IMR-90 (cell line): ENCODE results near the gene NDRG4. TPM values are rescaled to one million over a fixed set of nuclear protein-coding genes. Genes with fewer than 3 reads are reported as not detected.
A peak's percentile ranks its signal among the peaks of the same experiment; 100 is the strongest.

Experiments used
- ATAC-seq: fragments of 200-7000 bp; cut with Tn5 transposase; 2 replicates; pipeline ENCODE4 v1.9.1; 2020; ENCODE audit warnings: low read depth, mild to moderate bottlenecking, moderate library complexity
- BruUV-seq: library from RNA; stranded (reverse); fragments of 400-500 nt; replicated peaks from 2 replicates; lab custom pipeline; 2021; lab: Mats Ljungman, UMichigan
- CTCF ChIA-PET: fragments of 300-600 bp; formaldehyde crosslinking; extraction: SDS; loops from one replicate; lab custom pipeline; 2021; ENCODE audit warnings: antibody characterized with exemption; lab: Yijun Ruan, JAX
- POLR2A ChIA-PET: fragments of 300-600 bp; sonication (Branson Sonifier 250); formaldehyde crosslinking; loops from one replicate; lab custom pipeline; 2022; ENCODE audit warnings: antibody characterized with exemption; ENCODE audit not compliant: unreplicated experiment; lab: Charles Lee
- DNase-seq: peaks from one replicate; pipeline ENCODE4 v3.0.0; 2013
- H2AFZ ChIP-seq: replicated peaks from 2 replicates; pipeline ENCODE3; 2013; ENCODE audit warnings: low read length, mild to moderate bottlenecking; ENCODE audit not compliant: poor library complexity
- H2AK5ac ChIP-seq: 2 replicates; pipeline ENCODE4 v1.6.1; 2013; ENCODE audit warnings: low read depth, low read length, inconsistent platforms
- H2AK9ac ChIP-seq: replicated peaks from 2 replicates; pipeline ENCODE3; 2013; ENCODE audit warnings: mild to moderate bottlenecking, low read depth, low read length, moderate library complexity; ENCODE audit not compliant: poor library complexity
- H2BK120ac ChIP-seq: 2 replicates; pipeline ENCODE4 v1.6.1; 2013; ENCODE audit warnings: low read depth, low read length, inconsistent platforms
- H2BK15ac ChIP-seq: 3 replicates; pipeline ENCODE4 v1.6.1; 2013; ENCODE audit warnings: low read depth, low read length, inconsistent platforms
- H2BK20ac ChIP-seq: 2 replicates; pipeline ENCODE4 v1.6.1; 2013; ENCODE audit warnings: low read depth, mild to moderate bottlenecking, inconsistent platforms, low read length, moderate library complexity
- H2BK5ac ChIP-seq: 2 replicates; pipeline ENCODE4 v1.6.1; 2013; ENCODE audit warnings: mild to moderate bottlenecking, low read depth, low read length, inconsistent platforms; ENCODE audit not compliant: poor library complexity, severe bottlenecking
- H3K14ac ChIP-seq: replicated peaks from 2 replicates; pipeline ENCODE4 v1.6.1; 2013; ENCODE audit warnings: low read depth, low read length, inconsistent platforms
- H3K18ac ChIP-seq: 2 replicates; pipeline ENCODE4 v1.6.1; 2013; ENCODE audit warnings: low read depth, low read length, control low read depth
- H3K23ac ChIP-seq: 2 replicates; pipeline ENCODE4 v1.6.1; 2013; ENCODE audit warnings: low read depth, low read length, inconsistent platforms
- H3K27ac ChIP-seq: 2 replicates; pipeline ENCODE4 v1.5.1; 2013; ENCODE audit warnings: mild to moderate bottlenecking, control low read depth, low read length; ENCODE audit not compliant: insufficient read depth
- H3K27me3 ChIP-seq: 2 replicates; pipeline ENCODE4 v1.6.1; 2013; ENCODE audit warnings: low read length; ENCODE audit not compliant: control insufficient read depth, insufficient read depth
- H3K36me3 ChIP-seq: 2 replicates; pipeline ENCODE4 v1.6.1; 2013; ENCODE audit warnings: low read length, mixed read lengths; ENCODE audit not compliant: control insufficient read depth, insufficient read depth
- H3K4ac ChIP-seq: 2 replicates; pipeline ENCODE4 v1.6.1; 2013; ENCODE audit warnings: low read depth, low read length, inconsistent platforms
- H3K4me1 ChIP-seq: 2 replicates; pipeline ENCODE4 v1.6.1; 2013; ENCODE audit warnings: low read length, mixed read lengths; ENCODE audit not compliant: control insufficient read depth, insufficient read depth
- H3K4me2 ChIP-seq: 2 replicates; pipeline ENCODE4 v1.6.1; 2013; ENCODE audit warnings: low read depth, mild to moderate bottlenecking, control low read depth, low read length, moderate library complexity
- H3K4me3 ChIP-seq: 2 replicates; pipeline ENCODE4 v1.5.1; 2013; ENCODE audit warnings: low read depth, mild to moderate bottlenecking, control low read depth, low read length, moderate library complexity; ENCODE audit not compliant: insufficient read depth
- H3K56ac ChIP-seq: 2 replicates; pipeline ENCODE4 v1.6.1; 2013; ENCODE audit warnings: low read length, inconsistent platforms; ENCODE audit not compliant: insufficient read depth; ENCODE audit errors: extremely low read depth
- H3K79me1 ChIP-seq, 2 experiments: 2 replicates each; pipeline ENCODE4 v1.6.1; 2013; ENCODE audit warnings: low read length in 2 of 2, inconsistent platforms in 1 of 2, low read depth in 1 of 2
- H3K9ac ChIP-seq: 2 replicates; pipeline ENCODE4 v1.6.1; 2013; ENCODE audit warnings: low read depth, low read length, control low read depth
- H3K9me1 ChIP-seq: 2 replicates; pipeline ENCODE4 v1.6.1; 2013; ENCODE audit warnings: low read length, inconsistent platforms; ENCODE audit not compliant: insufficient read depth
- H3K9me3 ChIP-seq: 2 replicates; pipeline ENCODE4 v1.6.1; 2013; ENCODE audit warnings: low read length; ENCODE audit not compliant: control insufficient read depth, insufficient read depth
- H4K20me1 ChIP-seq: 2 replicates; pipeline ENCODE4 v1.6.1; 2013; ENCODE audit warnings: low read length, inconsistent platforms; ENCODE audit not compliant: insufficient read depth
- H4K5ac ChIP-seq: 2 replicates; pipeline ENCODE4 v1.6.1; 2013; ENCODE audit warnings: mild to moderate bottlenecking, low read depth, low read length, control low read depth
- H4K8ac ChIP-seq, 2 experiments: 2 replicates each; pipeline ENCODE4 v1.6.1; 2013; ENCODE audit warnings: low read depth in 2 of 2, low read length in 2 of 2, control low read depth in 1 of 2, inconsistent platforms in 1 of 2
- H4K91ac ChIP-seq: 2 replicates; pipeline ENCODE4 v1.6.1; 2013; ENCODE audit warnings: low read depth, low read length, inconsistent platforms; ENCODE audit not compliant: insufficient read depth
- BHLHE40 ChIP-seq: fragments of 150-350 bp; IDR thresholded peaks from 2 replicates; pipeline ENCODE4 v1.6.1; 2016; ENCODE audit warnings: mild to moderate bottlenecking, low read depth, low read length
- CEBPB ChIP-seq: IDR thresholded peaks from 2 replicates; pipeline ENCODE4 v1.6.1; 2012; ENCODE audit warnings: low read depth, low read length, improper control_type of control experiment
- CHD1 ChIP-seq: IDR thresholded peaks from 2 replicates; pipeline ENCODE4 v1.6.1; 2012; ENCODE audit warnings: low read depth, low read length, improper control_type of control experiment
- ELK1 ChIP-seq: fragments of 150-350 bp; IDR thresholded peaks from 2 replicates; pipeline ENCODE4 v1.6.1; 2016; ENCODE audit warnings: low read depth, mild to moderate bottlenecking, low read length, moderate library complexity, borderline replicate concordance
- FOS ChIP-seq: fragments of 150-350 bp; IDR thresholded peaks from 2 replicates; pipeline ENCODE4 v1.6.1; 2016; ENCODE audit warnings: low read depth, low read length
- MAFK ChIP-seq: IDR thresholded peaks from 2 replicates; pipeline ENCODE4 v1.6.1; 2012; ENCODE audit warnings: low read depth, low read length, improper control_type of control experiment
- MAZ ChIP-seq: IDR thresholded peaks from 2 replicates; pipeline ENCODE4 v1.6.1; 2012; ENCODE audit warnings: low read depth, mild to moderate bottlenecking, low read length, improper control_type of control experiment, moderate library complexity, borderline replicate concordance
- NFE2L2 ChIP-seq: fragments of 150-350 bp; IDR thresholded peaks from 2 replicates; pipeline ENCODE4 v1.6.1; 2016; ENCODE audit warnings: low read depth, mild to moderate bottlenecking, low read length
- WGBS, 2 experiments: methylation state at CpG; one replicate each; pipeline versions ENCODE4 v1.1.5 to v1.1.7; 2013; ENCODE audit warnings: missing lambda C conversion rate in 2 of 2; ENCODE audit not compliant: insufficient read length in 1 of 2; ENCODE audit errors: extremely low coverage in 2 of 2; 5-methylcytosine and 5-hydroxymethylcytosine counted together
- dilution Hi-C: fragments of 300-500 bp; cut with HindIII; formaldehyde crosslinking; loops from one replicate; pipeline ENCODE4 v1.14.3; 2018; ENCODE audit warnings: low sequenced_read_pairs; ENCODE audit not compliant: unreplicated experiment
- in situ Hi-C: fragments of 300-500 bp; cut with MboI; formaldehyde crosslinking; loops from 3 replicates; pipeline ENCODE4 v1.14.3; 2019; ENCODE audit warnings: low sequenced_read_pairs, inconsistent platforms, mixed read lengths
- intact Hi-C: fragments of 100-400 bp; cut with micrococcal nuclease; formaldehyde crosslinking; loops from 2 replicates; pipeline ENCODE4 v1.10.0; 2022
- polyA plus RNA-seq, 3 experiments: library from polyadenylated mRNA; depleted of rRNA; stranded (reverse); fragments of >200 nt; gene quantifications; 2 replicates each; pipeline ENCODE4 v1.2.3, GENCODE V29; 2012; ENCODE audit warnings: low replicate concordance in 1 of 3
- total RNA-seq: library from RNA; depleted of rRNA; stranded (reverse); fragments of >200 nt; gene quantifications from 2 replicates; pipeline ENCODE4 v1.2.3, GENCODE V29; 2012

Gene NDRG4
- total and polyA plus RNA-seq, 2 of the 4 experiments (the other 2 are of a cell fraction), result 10.9 to 23.5 TPM

DNA sequence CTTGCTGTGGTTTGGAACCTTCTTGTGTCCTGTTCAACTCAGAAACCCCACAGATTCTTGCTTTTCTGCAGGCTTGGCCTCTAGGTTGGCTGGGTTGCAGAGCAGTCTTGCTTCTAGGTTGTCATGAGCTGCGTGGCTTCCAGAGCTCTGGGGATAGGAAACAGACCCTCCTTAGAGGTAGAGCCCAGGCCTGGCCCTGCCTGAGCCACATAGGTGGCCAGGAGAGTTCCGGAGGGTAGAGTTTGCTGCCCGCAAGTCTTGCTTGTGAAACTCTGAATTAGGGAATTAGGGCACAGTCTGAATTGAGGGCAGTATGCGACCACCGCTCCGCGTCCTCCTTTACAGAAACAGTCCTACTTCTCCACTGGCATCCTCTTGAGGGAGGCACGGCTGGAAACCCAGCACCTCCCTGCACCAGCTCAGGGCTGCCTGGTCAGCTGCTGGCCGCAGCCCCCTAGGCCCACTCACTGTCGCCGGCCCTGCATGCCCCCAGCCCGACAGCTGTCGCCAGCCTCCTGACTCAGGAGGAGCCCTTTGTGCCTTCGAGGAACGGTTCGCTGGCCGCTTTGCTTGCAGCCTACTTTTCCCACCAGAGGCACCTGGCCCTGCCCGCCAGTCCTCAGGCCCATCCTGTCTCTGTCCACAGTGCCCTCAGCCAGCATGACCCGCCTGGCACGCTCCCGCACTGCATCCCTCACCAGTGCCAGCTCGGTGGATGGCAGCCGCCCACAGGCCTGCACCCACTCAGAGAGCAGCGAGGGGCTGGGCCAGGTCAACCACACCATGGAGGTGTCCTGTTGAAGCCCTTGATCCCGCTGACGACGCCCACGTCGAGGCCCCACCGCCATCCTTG lies 11.1 kb downstream of the NDRG4 start:
- H4K5ac ChIP-seq, result no peak overlapping the region
- H2BK20ac ChIP-seq, result no peak overlapping the region
- H3K23ac ChIP-seq, result no peak overlapping the region
- no peak overlapping the region for H2BK5ac ChIP-seq
- no peak overlapping the region for H3K9ac ChIP-seq
- no peaks in the 10 kb centered on the region for H3K9me3 ChIP-seq
- H3K79me1 ChIP-seq, result peaks cover 0 to 6% of the 10 kb centered on the region in 2 experiments; a peak in 3 of 4 replicates
- peak overlapping the region; percentile 28 for H2AK9ac ChIP-seq
- H2AFZ ChIP-seq, result no peak overlapping the region
- ChIA-PET CTCF (interaction anchor here (1.5 kb wide), 1 partner anchor 150 kb away, joined by 3 read pairs; no protein-coding TSS in a partner anchor), POLR2A (no interaction called here)
- in situ Hi-C loops (no loop called here), intact Hi-C loops (no loop called here), dilution Hi-C loops (no loop called here)
- no peak overlapping the region for H3K56ac ChIP-seq
- no peak for DNase-seq
- no peaks in the 10 kb centered on the region; the same call in 1 of the 2 replicates for H3K36me3 ChIP-seq
- no peak overlapping the region for H3K14ac ChIP-seq
- H4K8ac ChIP-seq, result no peak overlapping the region
- WGBS, 2 experiments, result 98% methylated on average over 8 of the region's 30 CpGs; no CpG with 5 or more reads in 1 of the 2 experiments
- no peak overlapping the region for H4K91ac ChIP-seq
- no peak overlapping the region for H3K4me2 ChIP-seq
- no peaks in the 10 kb centered on the region for H3K27me3 ChIP-seq
- BruUV-seq, result no TSS peak
- H3K18ac ChIP-seq, result no peak overlapping the region
- ATAC-seq, result no peak
- H4K20me1 ChIP-seq, result peaks cover 6% of the 10 kb centered on the region; the same call in 1 of the 2 replicates
- H2BK120ac ChIP-seq, result no peak overlapping the region
- no peak overlapping the region for H3K27ac ChIP-seq
- no peak overlapping the region for H2BK15ac ChIP-seq
- no peak overlapping the region for H3K4ac ChIP-seq
- TF ChIP-seq ELK1, result no peak
- no peak for TF ChIP-seq MAFK
- no peak for TF ChIP-seq FOS
- TF ChIP-seq MAZ, result no peak
- TF ChIP-seq CHD1, result no peak
- TF ChIP-seq BHLHE40, result no peak
- no peak for TF ChIP-seq CEBPB
- TF ChIP-seq NFE2L2, result no peak
- H3K9me1 ChIP-seq, result no peaks in the 10 kb centered on the region
- no peak overlapping the region for H2AK5ac ChIP-seq
- no peak overlapping the region for H3K4me3 ChIP-seq
- no peaks in the 10 kb centered on the region for H3K4me1 ChIP-seq
